OCI-LY7 (cell line): ENCODE measurements around the gene KANSL3. TPM values are rescaled to one million over a fixed set of nuclear protein-coding genes. Genes with fewer than 3 reads are reported as not detected.

Experiments used
- BruUV-seq: library from RNA; stranded (reverse); fragments of 400-500 nt; replicated peaks from 2 replicates; lab custom pipeline; 2021; lab: Mats Ljungman, UMichigan
- CTCF ChIA-PET: fragments of 300-600 bp; sonication (Branson Sonifier 250); formaldehyde crosslinking; loops from one replicate; lab custom pipeline; 2022; ENCODE audit warnings: antibody characterized with exemption; ENCODE audit not compliant: unreplicated experiment; lab: Charles Lee
- POLR2A ChIA-PET: fragments of 300-600 bp; sonication (Branson Sonifier 250); formaldehyde crosslinking; loops from one replicate; lab custom pipeline; 2022; ENCODE audit warnings: antibody characterized with exemption; lab: Charles Lee
- DNase-seq: peaks from one replicate; pipeline ENCODE4 v3.0.0-alpha.2; 2015; ENCODE audit warnings: low spot score
- H2AFZ ChIP-seq: fragments of 200-600 bp; sonication (generic), shearing (Covaris generic); 2 replicates; pipeline ENCODE4 v1.6.1; 2014; ENCODE audit warnings: mild to moderate bottlenecking, antibody characterized with exemption, low read length, moderate library complexity
- H3K27ac ChIP-seq: fragments of 200-600 bp; sonication (generic); 2 replicates; pipeline ENCODE4 v1.5.1; 2014; ENCODE audit warnings: mixed run types, low read depth, mild to moderate bottlenecking, moderate library complexity, low read length, inconsistent platforms; ENCODE audit not compliant: poor library complexity, severe bottlenecking
- H3K36me3 ChIP-seq: fragments of 200-600 bp; sonication (generic); 2 replicates; pipeline ENCODE4 v1.6.1; 2014; ENCODE audit warnings: mild to moderate bottlenecking, antibody characterized with exemption, low read length, moderate library complexity, mixed read lengths; ENCODE audit not compliant: insufficient read depth
- H3K4me1 ChIP-seq: fragments of 200-600 bp; sonication (generic); 2 replicates; pipeline ENCODE4 v1.5.1; 2014; ENCODE audit warnings: mild to moderate bottlenecking, low read length; ENCODE audit not compliant: insufficient read depth, poor library complexity, severe bottlenecking
- H3K4me2 ChIP-seq: fragments of 200-600 bp; sonication (generic); 2 replicates; pipeline ENCODE4 v1.6.1; 2014; ENCODE audit warnings: mild to moderate bottlenecking, low read length
- H3K4me3 ChIP-seq: fragments of 200-600 bp; sonication (generic); 2 replicates; pipeline ENCODE4 v1.5.1; 2014; ENCODE audit warnings: mild to moderate bottlenecking, low read depth, low read length; ENCODE audit not compliant: poor library complexity, severe bottlenecking
- H3K79me2 ChIP-seq: fragments of 200-600 bp; sonication (generic); 2 replicates; pipeline ENCODE4 v1.6.1; 2016; ENCODE audit warnings: low read depth, mild to moderate bottlenecking, low read length, moderate library complexity, mixed read lengths; ENCODE audit not compliant: insufficient read depth
- H3K9me2 ChIP-seq: fragments of 200-600 bp; sonication (generic); 2 replicates; pipeline ENCODE4 v1.6.1; 2016; ENCODE audit warnings: mild to moderate bottlenecking, low read length, mixed read lengths; ENCODE audit not compliant: insufficient read depth
- H3K9me3 ChIP-seq: fragments of 200-600 bp; sonication (generic); 2 replicates; pipeline ENCODE4 v1.6.1; 2014; ENCODE audit warnings: mild to moderate bottlenecking, mixed run types, low read length, mixed read lengths
- H4K20me1 ChIP-seq: fragments of 200-600 bp; sonication (generic); 2 replicates; pipeline ENCODE4 v1.6.1; 2014; ENCODE audit warnings: mild to moderate bottlenecking, antibody characterized with exemption, low read length, moderate library complexity, mixed read lengths; ENCODE audit not compliant: insufficient read depth
- EZH2phosphoT487 ChIP-seq: fragments of 200-600 bp; sonication (generic); IDR thresholded peaks from 2 replicates; pipeline ENCODE4 v1.6.1; 2018; ENCODE audit warnings: low read depth, borderline replicate concordance, mild to moderate bottlenecking, mixed run types, antibody characterized with exemption, low read length, moderate library complexity, mixed read lengths
- intact Hi-C: fragments of 100-400 bp; cut with micrococcal nuclease; formaldehyde crosslinking; loops from one replicate; pipeline ENCODE4 v1.10.0; 2022; ENCODE audit not compliant: unreplicated experiment
- total RNA-seq, 2 experiments: library from RNA; depleted of rRNA in 1 of 2; stranded (reverse); fragments of >200 nt in 1 of 2; shearing (Covaris generic) in 1 of 2; gene quantifications; 2 replicates each; pipeline ENCODE4 v1.2.3, GENCODE V29; 2014 to 2022
- TF ChIP-seq, protein P1 (sequence below): fragments of 200-600 bp; sonication (generic); conservative IDR thresholded peaks from 2 replicates; pipeline ENCODE4 v1.5.1; 2014; ENCODE audit warnings: mild to moderate bottlenecking, antibody characterized with exemption, low read length, moderate library complexity, mixed read lengths

Gene KANSL3
- total RNA-seq, 2 experiments from 2014 or later: 46.4 to 51.6 TPM

DNA sequence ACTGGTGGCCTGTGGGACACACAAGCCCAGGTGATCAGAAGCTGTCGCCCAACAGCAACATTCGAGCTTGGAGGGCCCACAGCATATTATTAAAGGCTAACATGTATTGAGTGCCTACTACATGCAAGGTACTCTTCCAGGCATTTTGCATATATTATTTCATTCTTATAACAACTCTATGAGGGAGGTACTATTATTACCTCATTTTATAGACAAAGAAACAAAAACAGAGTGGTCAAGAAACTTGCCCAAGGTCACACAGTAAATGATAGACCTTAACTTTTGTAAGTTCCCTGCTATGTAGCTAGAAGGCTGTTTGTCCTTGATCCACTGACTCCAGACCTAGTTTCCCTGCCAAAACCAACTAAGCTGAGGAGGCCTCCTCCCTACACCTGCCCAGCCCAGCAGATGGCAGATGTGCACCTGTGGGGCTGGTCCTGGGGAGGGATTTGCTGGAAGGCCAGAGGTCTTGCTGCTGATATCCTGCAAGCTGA lies 35.7 kb downstream of the KANSL3 start:
- Histone ChIP-seq H3K4me1 (no peaks in the 10 kb centered on the region), H3K79me2 (no peaks in the 10 kb centered on the region), H3K4me3 (no peak overlapping the region), H2AFZ (no peak overlapping the region), H3K9me2 (no peaks in the 10 kb centered on the region), H3K36me3 (peaks cover 94% of the 10 kb centered on the region), H3K27ac (no peak overlapping the region), H4K20me1 (no peaks in the 10 kb centered on the region), H3K9me3 (no peaks in the 10 kb centered on the region), H3K4me2 (no peak overlapping the region)
- CTCF ChIA-PET: no interaction called here
- intact Hi-C loops: loop anchor here (5.0 kb wide), 1 partner anchor 200 kb away; no protein-coding TSS in a partner anchor
- peak; percentile 5 for DNase-seq
- BruUV-seq: no TSS peak
- POLR2A ChIA-PET: interaction anchor here (0.5 kb wide), 1 partner anchor 117 kb away, joined by 4 read pairs; no protein-coding TSS in a partner anchor
- TF ChIP-seq, protein P1, sequence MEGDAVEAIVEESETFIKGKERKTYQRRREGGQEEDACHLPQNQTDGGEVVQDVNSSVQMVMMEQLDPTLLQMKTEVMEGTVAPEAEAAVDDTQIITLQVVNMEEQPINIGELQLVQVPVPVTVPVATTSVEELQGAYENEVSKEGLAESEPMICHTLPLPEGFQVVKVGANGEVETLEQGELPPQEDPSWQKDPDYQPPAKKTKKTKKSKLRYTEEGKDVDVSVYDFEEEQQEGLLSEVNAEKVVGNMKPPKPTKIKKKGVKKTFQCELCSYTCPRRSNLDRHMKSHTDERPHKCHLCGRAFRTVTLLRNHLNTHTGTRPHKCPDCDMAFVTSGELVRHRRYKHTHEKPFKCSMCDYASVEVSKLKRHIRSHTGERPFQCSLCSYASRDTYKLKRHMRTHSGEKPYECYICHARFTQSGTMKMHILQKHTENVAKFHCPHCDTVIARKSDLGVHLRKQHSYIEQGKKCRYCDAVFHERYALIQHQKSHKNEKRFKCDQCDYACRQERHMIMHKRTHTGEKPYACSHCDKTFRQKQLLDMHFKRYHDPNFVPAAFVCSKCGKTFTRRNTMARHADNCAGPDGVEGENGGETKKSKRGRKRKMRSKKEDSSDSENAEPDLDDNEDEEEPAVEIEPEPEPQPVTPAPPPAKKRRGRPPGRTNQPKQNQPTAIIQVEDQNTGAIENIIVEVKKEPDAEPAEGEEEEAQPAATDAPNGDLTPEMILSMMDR: 0 out of 2 replicates have a peak, but pooled peaks have one; percentile 23
- TF ChIP-seq EZH2phosphoT487: no peak

DNA sequence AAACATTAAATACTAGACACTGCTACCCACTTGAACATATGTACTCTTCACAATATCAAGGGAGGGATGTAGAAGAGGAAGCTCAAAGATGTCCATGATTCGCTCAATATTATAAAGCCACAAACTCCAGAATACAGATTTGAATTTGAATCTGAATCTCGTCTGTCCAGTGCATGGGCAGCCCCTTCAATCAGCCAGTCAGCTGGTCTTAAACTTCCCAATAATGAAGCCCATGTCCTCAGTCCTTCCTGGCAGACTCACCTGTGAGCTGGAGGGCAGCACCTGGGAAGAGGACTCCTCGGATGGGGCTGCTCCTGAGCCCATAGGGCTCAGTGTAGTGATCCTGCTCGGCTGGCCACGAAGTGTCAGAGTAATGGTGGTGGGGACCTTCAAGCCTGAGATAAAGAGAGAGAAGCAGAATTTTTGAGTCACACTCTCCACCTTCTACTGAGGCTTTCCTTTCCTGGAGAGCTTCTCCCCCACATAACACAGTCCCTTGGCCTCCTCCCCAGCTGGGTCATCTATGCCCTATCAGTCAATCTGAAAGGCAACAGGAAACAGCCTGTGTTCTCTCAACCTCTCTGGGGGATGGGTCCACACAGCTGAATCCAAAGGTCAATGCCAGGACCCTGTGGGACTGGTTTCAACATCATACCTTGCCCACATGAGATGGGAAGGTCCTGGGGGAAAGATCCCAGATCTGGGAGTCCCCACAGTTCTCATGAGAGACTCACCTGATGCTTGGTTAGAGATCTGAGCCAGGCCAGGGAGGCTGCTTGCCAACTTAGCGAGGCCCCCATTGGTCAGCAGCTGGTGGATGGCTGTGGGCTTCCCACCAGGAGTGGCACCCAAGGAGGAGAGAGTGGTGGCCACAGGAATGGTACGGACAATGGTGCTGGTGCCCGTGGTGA lies 36.5 kb downstream of the KANSL3 start:
- H3K79me2 ChIP-seq: no peaks in the 10 kb centered on the region
- no peak overlapping the region for H3K4me3 ChIP-seq
- H3K36me3 ChIP-seq: peaks cover 94% of the 10 kb centered on the region
- H3K9me3 ChIP-seq: no peaks in the 10 kb centered on the region
- intact Hi-C loops: loop anchor here (5.0 kb wide), 1 partner anchor 201 kb away; no protein-coding TSS in a partner anchor
- H2AFZ ChIP-seq: no peak overlapping the region
- no peak overlapping the region for H3K27ac ChIP-seq
- BruUV-seq: no TSS peak
- DNase-seq: no peak
- CTCF ChIA-PET: no interaction called here
- H3K4me2 ChIP-seq: no peak overlapping the region
- TF ChIP-seq, protein P1: no peak
- no peak for TF ChIP-seq EZH2phosphoT487
- no peaks in the 10 kb centered on the region for H3K9me2 ChIP-seq
- H3K4me1 ChIP-seq: no peaks in the 10 kb centered on the region
- no peaks in the 10 kb centered on the region for H4K20me1 ChIP-seq
- POLR2A ChIA-PET: interaction anchor here (0.5 kb wide), 1 partner anchor 118 kb away, joined by 4 read pairs; no protein-coding TSS in a partner anchor
